Measurements from ENCODE around the gene NOP53.

- TF ChIP-seq POLR2AphosphoS5 (IDR thresholded peaks at IDR 0.05; ENCODE audit: low read depth, low read length) (no peak), TAF1 (IDR thresholded peaks at IDR 0.05; ENCODE audit: borderline replicate concordance, low read depth, low read length) (no peak), POLR2A (IDR thresholded peaks at IDR 0.05; ENCODE audit: low read depth, low read length) (no peak)
These were observed 23.3 kb downstream of the NOP53 start for GRCh38 chr19:47768604-47769003.
